H1 (cell line): ENCODE data around the gene BTBD18. TPM values are rescaled to one million over a fixed set of nuclear protein-coding genes. Genes with fewer than 3 reads are reported as not detected.

Experiments used
- CTCF ChIA-PET: fragments of 300-600 bp; sonication (Branson Sonifier 250); formaldehyde crosslinking; loops from one replicate; lab custom pipeline; 2021; ENCODE audit not compliant: partially characterized antibody; lab: Charles Lee
- POLR2A ChIA-PET: fragments of 300-600 bp; sonication (Branson Sonifier 250); formaldehyde crosslinking; loops from one replicate; lab custom pipeline; 2021; ENCODE audit warnings: inconsistent platforms; ENCODE audit not compliant: partially characterized antibody; lab: Charles Lee
- DNase-seq, 2 experiments: peaks; one replicate each; pipeline versions ENCODE4 v3.0.0 to v3.0.0-alpha.2; 2010 to 2022; ENCODE audit warnings: low spot score in 2 of 2, low read depth in 1 of 2, mixed read lengths in 1 of 2
- FAIRE-seq: peaks from 2 replicates; lab custom pipeline; 2011; peaks lifted over from hg19 to GRCh38; lab: Jason Lieb, UNC
- H2AFZ ChIP-seq: 2 replicates; pipeline ENCODE4 v1.8.1; 2012; ENCODE audit warnings: low read length, inconsistent platforms
- H2AK5ac ChIP-seq: 2 replicates; pipeline ENCODE4 v1.6.1; 2013; ENCODE audit warnings: low read depth, low read length
- H2BK120ac ChIP-seq: replicated peaks from 2 replicates; pipeline ENCODE3; 2013; ENCODE audit warnings: low read depth, low read length, inconsistent platforms
- H2BK12ac ChIP-seq: 2 replicates; pipeline ENCODE4 v1.6.1; 2013; ENCODE audit warnings: low read depth, low read length
- H2BK15ac ChIP-seq: 2 replicates; pipeline ENCODE4 v1.6.1; 2013; ENCODE audit warnings: low read length
- H2BK20ac ChIP-seq: 2 replicates; pipeline ENCODE4 v1.6.1; 2013; ENCODE audit warnings: low read length
- H2BK5ac ChIP-seq: 2 replicates; pipeline ENCODE4 v1.6.1; 2013; ENCODE audit warnings: low read depth, low read length
- H3K14ac ChIP-seq: 2 replicates; pipeline ENCODE4 v1.6.1; 2013; ENCODE audit warnings: inconsistent platforms; ENCODE audit not compliant: insufficient read length
- H3K18ac ChIP-seq: 2 replicates; pipeline ENCODE4 v1.6.1; 2013; ENCODE audit warnings: low read length; ENCODE audit errors: extremely low read depth
- H3K23ac ChIP-seq: 2 replicates; pipeline ENCODE4 v1.6.1; 2013; ENCODE audit warnings: inconsistent platforms; ENCODE audit not compliant: insufficient read length
- H3K23me2 ChIP-seq: 2 replicates; pipeline ENCODE4 v1.6.1; 2013; ENCODE audit warnings: low read depth, low read length
- H3K27ac ChIP-seq: 2 replicates; pipeline ENCODE4 v1.6.1; 2011; ENCODE audit warnings: low read depth, low read length, inconsistent platforms
- H3K27me3 ChIP-seq, 4 experiments: replicated peaks in 1 of 4; 1 replicate in 1 of 4; 2 replicates in 3 of 4; pipeline versions ENCODE4 v1.6.1 to v1.8.1; 2011 to 2013; ENCODE audit warnings: low read length in 3 of 4, mild to moderate bottlenecking in 3 of 4, inconsistent platforms in 2 of 4, mixed read lengths in 2 of 4, moderate library complexity in 1 of 4; ENCODE audit not compliant: control insufficient read depth in 3 of 4, insufficient read depth in 3 of 4; ENCODE audit errors: extremely low read depth in 1 of 4
- H3K36me3 ChIP-seq, 4 experiments: 2 replicates each; pipeline versions ENCODE4 v1.6.1 to v1.8.1; 2011 to 2013; ENCODE audit warnings: mild to moderate bottlenecking in 4 of 4, low read length in 3 of 4, moderate library complexity in 2 of 4, control low read depth in 1 of 4, inconsistent platforms in 1 of 4; ENCODE audit not compliant: insufficient read depth in 4 of 4, control insufficient read depth in 2 of 4
- H3K4ac ChIP-seq: replicated peaks from 2 replicates; pipeline ENCODE3; 2013; ENCODE audit warnings: low read length, low read depth, mixed read lengths, inconsistent platforms; ENCODE audit not compliant: insufficient read length
- H3K4me1 ChIP-seq, 4 experiments: replicated peaks in 1 of 4; 1 replicate in 1 of 4; 2 replicates in 3 of 4; pipeline versions ENCODE4 v1.6.1 to v1.8.1; 2011 to 2013; ENCODE audit warnings: low read length in 3 of 4, inconsistent platforms in 2 of 4, mixed read lengths in 1 of 4; ENCODE audit not compliant: insufficient read depth in 4 of 4, control insufficient read depth in 3 of 4
- H3K4me2 ChIP-seq, 2 experiments: 2 replicates each; pipeline versions ENCODE4 v1.6.1 to v1.8.1; 2011 to 2013; ENCODE audit warnings: low read depth in 2 of 2, low read length in 2 of 2, control low read depth in 1 of 2, inconsistent platforms in 1 of 2, mild to moderate bottlenecking in 1 of 2; ENCODE audit not compliant: insufficient read depth in 1 of 2
- H3K4me3 ChIP-seq, 4 experiments: fragments of 200-600, 300-600 bp in 1 of 4; sonication (generic), shearing (Covaris generic), sonication (Bioruptor Twin) in 1 of 4; 2 replicates each; pipeline versions ENCODE4 v1.5.1 to v1.8.1; 2011 to 2016; ENCODE audit warnings: low read length in 4 of 4, low read depth in 3 of 4, control low read depth in 2 of 4, inconsistent platforms in 2 of 4, mild to moderate bottlenecking in 2 of 4, mixed read lengths in 1 of 4, moderate library complexity in 1 of 4; ENCODE audit not compliant: insufficient read depth in 2 of 4; ENCODE audit errors: extremely low read depth in 1 of 4
- H3K56ac ChIP-seq: replicated peaks from 2 replicates; pipeline ENCODE3; 2013; ENCODE audit warnings: low read depth, mild to moderate bottlenecking, mixed read lengths, low read length, inconsistent platforms; ENCODE audit not compliant: insufficient read length
- H3K79me1 ChIP-seq: 2 replicates; pipeline ENCODE4 v1.6.1; 2013; ENCODE audit warnings: low read depth, low read length, control low read depth
- H3K79me2 ChIP-seq, 2 experiments: 2 replicates each; pipeline versions ENCODE4 v1.6.1 to v1.8.1; 2012 to 2013; ENCODE audit warnings: low read length in 2 of 2, mild to moderate bottlenecking in 2 of 2, inconsistent platforms in 1 of 2; ENCODE audit not compliant: insufficient read depth in 2 of 2, control insufficient read depth in 1 of 2
- H3K9ac ChIP-seq, 4 experiments: replicated peaks in 1 of 4; 1 replicate in 1 of 4; 2 replicates in 3 of 4; pipeline versions ENCODE4 v1.6.1 to v1.8.1; 2011 to 2013; ENCODE audit warnings: low read depth in 3 of 4, low read length in 3 of 4, control low read depth in 2 of 4, mild to moderate bottlenecking in 2 of 4, moderate library complexity in 2 of 4, inconsistent platforms in 1 of 4; ENCODE audit errors: extremely low read depth in 1 of 4
- H3K9me3 ChIP-seq, 2 experiments: 2 replicates each; pipeline versions ENCODE4 v1.6.1 to v1.8.1; 2012 to 2013; ENCODE audit warnings: mild to moderate bottlenecking in 2 of 2, moderate library complexity in 2 of 2, control low read depth in 1 of 2, inconsistent platforms in 1 of 2, low read depth in 1 of 2, low read length in 1 of 2, mixed read lengths in 1 of 2; ENCODE audit not compliant: insufficient read depth in 2 of 2
- H4K20me1 ChIP-seq, 2 experiments: replicated peaks in 1 of 2; 2 replicates each; pipeline versions ENCODE3 to v1.8.1; 2011 to 2013; ENCODE audit warnings: inconsistent platforms in 2 of 2, low read length in 2 of 2, mild to moderate bottlenecking in 1 of 2; ENCODE audit not compliant: insufficient read depth in 2 of 2, control insufficient read depth in 1 of 2
- H4K5ac ChIP-seq: 2 replicates; pipeline ENCODE4 v1.6.1; 2013; ENCODE audit warnings: low read length, low read depth, mixed read lengths, inconsistent platforms; ENCODE audit not compliant: insufficient read length
- H4K8ac ChIP-seq: 2 replicates; pipeline ENCODE4 v1.8.0; 2013; ENCODE audit warnings: mild to moderate bottlenecking, moderate library complexity, low read length, inconsistent platforms; ENCODE audit not compliant: insufficient read depth; ENCODE audit errors: extremely low read depth
- H4K91ac ChIP-seq: replicated peaks from 2 replicates; pipeline ENCODE3; 2013; ENCODE audit warnings: low read length, mixed read lengths, inconsistent platforms; ENCODE audit not compliant: insufficient read length
- BACH1 ChIP-seq: IDR thresholded peaks from 2 replicates; pipeline ENCODE4 v1.6.1; 2012; ENCODE audit warnings: low read length, improper control_type of control experiment
- EGR1 ChIP-seq: IDR thresholded peaks from 2 replicates; pipeline ENCODE4 v1.6.1; 2011; ENCODE audit warnings: low read depth, low read length, borderline replicate concordance
- POLR2AphosphoS5 ChIP-seq: IDR thresholded peaks from 2 replicates; pipeline ENCODE4 v1.6.1; 2011; ENCODE audit warnings: low read depth, low read length
- RNF2 ChIP-seq: fragments of 200-900, 300-1000 bp; sonication (generic); IDR thresholded peaks from 2 replicates; pipeline ENCODE4 v1.7.1; 2016; ENCODE audit warnings: borderline replicate concordance, low read depth, mild to moderate bottlenecking, antibody characterized with exemption, low read length; ENCODE audit not compliant: poor library complexity, severe bottlenecking; ENCODE audit errors: missing control alignments
- SIRT6 ChIP-seq: IDR thresholded peaks from one replicate; pipeline ENCODE4 v1.7.1; 2012; ENCODE audit warnings: low read length, inconsistent platforms
- TBP ChIP-seq: IDR thresholded peaks from 2 replicates; pipeline ENCODE4 v1.6.1; 2011; ENCODE audit warnings: low read depth, low read length, improper control_type of control experiment
- USF2 ChIP-seq: IDR thresholded peaks from 2 replicates; pipeline ENCODE4 v1.6.1; 2011; ENCODE audit warnings: low read length, improper control_type of control experiment
- WGBS, 2 experiments: shearing (Covaris generic) in 1 of 2; methylation state at CpG; one replicate each; pipeline versions ENCODE4 v1.1.6 to v1.1.7; 2013 to 2015; ENCODE audit warnings: low lambda C conversion rate in 2 of 2, mixed read lengths in 2 of 2, inconsistent platforms in 1 of 2, low coverage in 1 of 2, missing lambda C conversion rate in 1 of 2; ENCODE audit not compliant: insufficient replicate concordance in 2 of 2, insufficient coverage in 1 of 2, insufficient read length in 1 of 2; ENCODE audit errors: extremely low coverage in 1 of 2, missing lambda C conversion rate in 1 of 2; 5-methylcytosine and 5-hydroxymethylcytosine counted together
- polyA plus RNA-seq, 7 experiments: library from polyadenylated mRNA; depleted of rRNA in 3 of 7; stranded (reverse) in 5 of 7; unstranded in 2 of 7; fragments of >200 nt in 5 of 7; fragments of 200-250 nt in 2 of 7; gene quantifications; 1 replicate in 5 of 7; 2 replicates in 1 of 7; 4 replicates in 1 of 7; pipeline versions ENCODE4 v1.2.1 to v1.2.3, GENCODE V29; 2011 to 2013; ENCODE audit warnings: missing spikeins in 2 of 7, mixed read lengths in 2 of 7
- total RNA-seq: library from RNA; stranded (reverse); fragmentation: NEBNext Ultra II Directional; extraction: Animal tissue kit (Norgen Biotek cat#: 25700); gene quantifications from 2 replicates; pipeline ENCODE4 v1.2.1, GENCODE V29; 2021

Gene BTBD18
- total and polyA plus RNA-seq, 2 of the 8 experiments (the other 6 are each of a cell fraction or from before 2014, with no cell fraction given): 0.03 TPM; not detected in 1

- no peak overlapping the region for H3K27ac ChIP-seq
Measured at GRCh38 chr11:57745206-57745605, 6.4 kb downstream of the BTBD18 start.

More at GRCh38 chr11:57745206-57745605, 6.4 kb downstream of the BTBD18 start:
- ChIA-PET CTCF (interaction anchor here (1.1 to 12.1 kb wide), 6 partner anchors 13 to 779 kb away, joined by 3 to 182 read pairs (median 7); no protein-coding TSS in a partner anchor), POLR2A (interaction anchor here (0.6 to 5.8 kb wide), 10 partner anchors 10 to 90 kb away, joined by 3 to 30 read pairs (median 4); partner anchors contain the start of genes MED19 and TMX2)
- no peak overlapping the region for H2BK15ac ChIP-seq
- H2BK120ac ChIP-seq: no peak overlapping the region
- H4K8ac ChIP-seq: no peak overlapping the region
- no peak overlapping the region for H2BK20ac ChIP-seq
- no peaks in the 10 kb centered on the region for H3K9me3 ChIP-seq
- H3K79me2 ChIP-seq: peaks cover 0 to 14% of the 10 kb centered on the region in 2 experiments; a peak in 3 of 4 replicates
- FAIRE-seq (no peak), DNase-seq (no peak)
- H3K56ac ChIP-seq: no peak overlapping the region
- 97% methylated on average over 5 of the region's 5 CpGs; no CpG with 5 or more reads in 1 of the 2 experiments for WGBS, 2 experiments
- H3K4ac ChIP-seq: no peak overlapping the region
- no peak overlapping the region for H4K91ac ChIP-seq
- H3K79me1 ChIP-seq: no peaks in the 10 kb centered on the region; the same call in 1 of the 2 replicates
- H3K23ac ChIP-seq: no peak overlapping the region
- no peak overlapping the region for H3K9ac ChIP-seq
- H4K20me1 ChIP-seq: peaks cover 0 to 1% of the 10 kb centered on the region in 2 experiments
- H2BK5ac ChIP-seq: no peak overlapping the region
- no peak overlapping the region for H3K4me3 ChIP-seq
- H3K14ac ChIP-seq: no peak overlapping the region
- H2BK12ac ChIP-seq: no peak overlapping the region
- no peaks in the 10 kb centered on the region; the same call in 1 of the 2 replicates for H3K23me2 ChIP-seq
- H3K36me3 ChIP-seq: peaks cover 6 to 30% (median 15%) of the 10 kb centered on the region in 4 experiments
- no peak overlapping the region for H3K4me2 ChIP-seq
- no peak overlapping the region for H3K18ac ChIP-seq
- peaks cover 0 to 9% (median 3%) of the 10 kb centered on the region in 4 experiments; a peak in 4 of 7 replicates for H3K4me1 ChIP-seq
- no peak overlapping the region for H4K5ac ChIP-seq
- H2AFZ ChIP-seq: no peak overlapping the region
- TF ChIP-seq USF2 (no peak), BACH1 (no peak), EGR1 (no peak), TBP (no peak), POLR2AphosphoS5 (0 out of 2 replicates have a peak, but pooled peaks have one; percentile 35), RNF2 (no peak), SIRT6 (no peak)
- H3K27me3 ChIP-seq: no peaks in the 10 kb centered on the region
- H2AK5ac ChIP-seq: no peak overlapping the region
